ENCODE measurements around the gene CNTN6.

CNTN6 gene

DNA sequence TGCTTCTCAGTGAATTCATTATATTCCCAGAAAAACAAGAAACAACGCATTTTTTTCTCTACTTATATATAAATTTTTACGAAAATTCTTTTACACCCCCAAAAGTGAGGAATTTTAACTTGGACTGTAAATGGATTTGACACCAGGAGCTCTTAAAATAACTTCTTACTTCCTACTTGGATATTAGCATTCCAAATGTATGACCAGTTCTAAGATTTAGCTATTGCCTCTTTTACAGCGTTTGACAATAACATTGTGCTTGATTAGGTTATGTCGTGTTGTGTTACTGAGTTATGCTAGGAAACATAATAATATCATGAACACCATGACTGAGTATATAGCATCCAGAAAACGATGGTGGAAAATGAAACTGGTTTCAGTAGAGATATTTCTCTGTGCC, 177.0 kb downstream of the CNTN6 start:
- peaks cover 0 to 2% of the 10 kb centered on the region in 2 donors for H3K9me3 ChIP-seq (ENCODE audit: control insufficient read depth in 2 of 2, low read length in 2 of 2)
- H3K27me3 ChIP-seq (ENCODE audit: control insufficient read depth in 1 of 2, insufficient read depth in 2 of 2, low read length in 2 of 2) = no peaks in the 10 kb centered on the region
- no peaks in the 10 kb centered on the region for H3K4me1 ChIP-seq (ENCODE audit: control insufficient read depth, insufficient read depth, low read length)
- no peak overlapping the region for H3K9ac ChIP-seq (ENCODE audit: low read length in 2 of 2)
- no peak overlapping the region for H3K4me3 ChIP-seq (ENCODE audit: low read length in 2 of 2)
- H3K27ac ChIP-seq (ENCODE audit: low read length) = no peak overlapping the region
- H3K36me3 ChIP-seq (ENCODE audit: control insufficient read depth in 2 of 2, insufficient read depth in 2 of 2, low read length in 2 of 2) = no peaks in the 10 kb centered on the region

GRCh38 chr3:1272546-1273265, 179.9 kb downstream of the CNTN6 start:
- Histone ChIP-seq H3K9me3 (ENCODE audit: control insufficient read depth in 2 of 2, low read length in 2 of 2) (peaks cover 0 to 2% of the 10 kb centered on the region in 2 donors), H3K36me3 (ENCODE audit: control insufficient read depth in 2 of 2, insufficient read depth in 2 of 2, low read length in 2 of 2) (no peaks in the 10 kb centered on the region), H3K9ac (ENCODE audit: low read length in 2 of 2) (no peak overlapping the region), H3K27ac (ENCODE audit: low read length) (no peak overlapping the region), H3K4me1 (ENCODE audit: control insufficient read depth, insufficient read depth, low read length) (no peaks in the 10 kb centered on the region), H3K4me3 (ENCODE audit: low read length in 2 of 2) (no peak overlapping the region), H3K27me3 (ENCODE audit: control insufficient read depth in 1 of 2, insufficient read depth in 2 of 2, low read length in 2 of 2) (no peaks in the 10 kb centered on the region)

DNA sequence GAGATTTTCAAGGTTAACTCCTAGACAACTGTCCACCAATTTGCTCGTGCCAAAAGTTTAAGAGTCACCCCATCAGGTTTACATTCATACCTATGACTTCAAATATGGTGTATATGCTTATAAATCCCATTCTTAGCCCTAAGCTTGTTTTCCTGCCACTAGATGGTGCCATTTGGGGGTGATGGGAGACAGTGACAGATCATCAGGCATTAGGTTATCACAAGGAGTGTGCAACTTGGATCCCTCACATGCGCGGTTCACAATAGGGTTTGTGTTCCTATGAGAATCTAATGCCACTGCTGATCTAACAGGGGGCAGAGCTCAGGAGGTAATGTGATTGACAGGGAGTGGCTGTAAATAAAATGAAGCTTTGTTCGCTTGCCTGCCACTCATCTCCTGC, 182.7 kb downstream of the CNTN6 start:
- H3K4me3 ChIP-seq (ENCODE audit: low read length in 2 of 2) = no peak overlapping the region
- no peaks in the 10 kb centered on the region for H3K4me1 ChIP-seq (ENCODE audit: control insufficient read depth, insufficient read depth, low read length)
- H3K27me3 ChIP-seq (ENCODE audit: control insufficient read depth in 1 of 2, insufficient read depth in 2 of 2, low read length in 2 of 2) = no peaks in the 10 kb centered on the region
- H3K9me3 ChIP-seq (ENCODE audit: control insufficient read depth in 2 of 2, low read length in 2 of 2) = peaks cover 0 to 2% of the 10 kb centered on the region in 2 donors
- H3K36me3 ChIP-seq (ENCODE audit: control insufficient read depth in 2 of 2, insufficient read depth in 2 of 2, low read length in 2 of 2) = no peaks in the 10 kb centered on the region
- no peak overlapping the region for H3K27ac ChIP-seq (ENCODE audit: low read length)
- H3K9ac ChIP-seq (ENCODE audit: low read length in 2 of 2) = no peak overlapping the region

- no peak overlapping the region for H3K27ac ChIP-seq (ENCODE audit: low read length)
- no peaks in the 10 kb centered on the region for H3K27me3 ChIP-seq (ENCODE audit: control insufficient read depth in 1 of 2, insufficient read depth in 2 of 2, low read length in 2 of 2)
- H3K9ac ChIP-seq (ENCODE audit: low read length in 2 of 2) = no peak overlapping the region
- no peaks in the 10 kb centered on the region for H3K9me3 ChIP-seq (ENCODE audit: control insufficient read depth in 2 of 2, low read length in 2 of 2)
- H3K36me3 ChIP-seq (ENCODE audit: control insufficient read depth in 2 of 2, insufficient read depth in 2 of 2, low read length in 2 of 2) = no peaks in the 10 kb centered on the region
- no peaks in the 10 kb centered on the region for H3K4me1 ChIP-seq (ENCODE audit: control insufficient read depth, insufficient read depth, low read length)
- no peak overlapping the region for H3K4me3 ChIP-seq (ENCODE audit: low read length in 2 of 2)
Measured at GRCh38 chr3:1287815-1288214, 195.0 kb downstream of the CNTN6 start.

DNA sequence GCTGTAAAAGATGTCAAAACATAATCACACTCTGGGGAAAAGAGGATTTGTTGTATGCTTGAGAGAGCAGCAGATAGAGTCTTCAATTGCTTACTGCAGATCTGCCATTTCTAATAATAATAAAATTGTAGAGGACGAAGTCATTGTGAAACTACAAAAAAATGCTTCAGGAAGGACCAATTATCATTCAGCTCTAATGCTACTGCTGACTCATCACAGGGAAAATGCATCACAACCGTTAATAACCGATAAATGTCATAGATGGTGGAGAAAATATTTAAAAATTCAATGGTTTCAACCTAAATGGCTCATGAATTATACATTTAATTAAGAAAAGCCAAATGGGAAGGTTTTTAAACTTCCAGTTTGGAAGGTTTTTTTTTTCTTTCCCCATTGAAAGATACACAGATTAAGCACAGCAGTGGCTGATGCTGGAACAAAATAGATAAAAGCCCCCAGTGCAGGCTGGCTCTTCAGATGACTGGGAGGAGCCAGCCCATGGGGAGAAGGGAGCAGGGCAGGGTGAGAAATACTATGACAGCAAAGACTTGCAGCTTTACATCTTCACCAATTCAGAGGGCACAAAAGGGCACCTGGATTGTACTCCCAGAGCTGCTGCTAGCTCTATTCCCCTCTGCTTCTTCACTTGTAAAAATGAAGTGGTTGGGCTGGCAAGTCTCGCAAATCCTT, 196.1 kb downstream of the CNTN6 start:
- H3K4me3 ChIP-seq (ENCODE audit: low read length in 2 of 2) = no peak overlapping the region
- H3K9me3 ChIP-seq (ENCODE audit: control insufficient read depth in 2 of 2, low read length in 2 of 2) = no peaks in the 10 kb centered on the region
- H3K4me1 ChIP-seq (ENCODE audit: control insufficient read depth, insufficient read depth, low read length) = no peaks in the 10 kb centered on the region
- H3K27me3 ChIP-seq (ENCODE audit: control insufficient read depth in 1 of 2, insufficient read depth in 2 of 2, low read length in 2 of 2) = no peaks in the 10 kb centered on the region
- H3K9ac ChIP-seq (ENCODE audit: low read length in 2 of 2) = no peak overlapping the region
- no peaks in the 10 kb centered on the region for H3K36me3 ChIP-seq (ENCODE audit: control insufficient read depth in 2 of 2, insufficient read depth in 2 of 2, low read length in 2 of 2)
- no peak overlapping the region for H3K27ac ChIP-seq (ENCODE audit: low read length)

- no peaks in the 10 kb centered on the region for H3K36me3 ChIP-seq (ENCODE audit: control insufficient read depth in 2 of 2, insufficient read depth in 2 of 2, low read length in 2 of 2)
Measured at GRCh38 chr3:1292571-1293071, 199.8 kb downstream of the CNTN6 start.

GRCh38 chr3:1294586-1294985, 201.8 kb downstream of the CNTN6 start:
- H3K36me3 ChIP-seq (ENCODE audit: control insufficient read depth in 2 of 2, insufficient read depth in 2 of 2, low read length in 2 of 2) = no peaks in the 10 kb centered on the region
- no peak overlapping the region for H3K27ac ChIP-seq (ENCODE audit: low read length)
- no peaks in the 10 kb centered on the region for H3K9me3 ChIP-seq (ENCODE audit: control insufficient read depth in 2 of 2, low read length in 2 of 2)
- no peak overlapping the region for H3K9ac ChIP-seq (ENCODE audit: low read length in 2 of 2)
- H3K4me3 ChIP-seq (ENCODE audit: low read length in 2 of 2) = no peak overlapping the region
- H3K4me1 ChIP-seq (ENCODE audit: control insufficient read depth, insufficient read depth, low read length) = no peaks in the 10 kb centered on the region
- no peaks in the 10 kb centered on the region for H3K27me3 ChIP-seq (ENCODE audit: control insufficient read depth in 1 of 2, insufficient read depth in 2 of 2, low read length in 2 of 2)

More at GRCh38 chr3:1292571-1293071, 199.8 kb downstream of the CNTN6 start:
- H3K27me3 ChIP-seq (ENCODE audit: control insufficient read depth in 1 of 2, insufficient read depth in 2 of 2, low read length in 2 of 2) = no peaks in the 10 kb centered on the region
- H3K4me3 ChIP-seq (ENCODE audit: low read length in 2 of 2) = no peak overlapping the region
- H3K4me1 ChIP-seq (ENCODE audit: control insufficient read depth, insufficient read depth, low read length) = no peaks in the 10 kb centered on the region
- no peak overlapping the region for H3K27ac ChIP-seq (ENCODE audit: low read length)
- H3K9me3 ChIP-seq (ENCODE audit: control insufficient read depth in 2 of 2, low read length in 2 of 2) = no peaks in the 10 kb centered on the region
- H3K9ac ChIP-seq (ENCODE audit: low read length in 2 of 2) = no peak overlapping the region

- Histone ChIP-seq H3K4me3 (ENCODE audit: low read length in 2 of 2) (no peak overlapping the region), H3K27ac (ENCODE audit: low read length) (no peak overlapping the region)
Measured at GRCh38 chr3:1318296-1319005, 225.6 kb downstream of the CNTN6 start.

DNA sequence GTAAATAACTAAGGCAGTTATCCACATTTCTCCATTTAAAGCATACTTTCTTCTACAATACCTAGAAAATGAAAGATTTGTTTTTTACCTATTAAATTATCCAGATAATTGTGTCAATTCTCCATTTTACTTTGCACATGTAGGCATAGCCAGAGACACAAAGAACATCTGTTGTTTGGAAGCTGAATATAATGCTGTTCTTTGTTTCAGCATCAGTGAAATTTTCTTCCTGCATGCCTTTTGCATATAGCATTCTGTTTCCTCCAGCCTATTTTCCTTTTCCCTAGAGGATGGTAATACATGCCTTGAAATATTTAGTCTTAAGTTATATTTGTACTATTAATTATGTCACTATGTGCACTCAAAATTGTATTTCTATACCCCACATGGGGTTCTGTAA, 233.7 kb downstream of the CNTN6 start:
- Histone ChIP-seq H3K27ac (ENCODE audit: low read length) (no peak overlapping the region), H3K27me3 (ENCODE audit: control insufficient read depth in 1 of 2, insufficient read depth in 2 of 2, low read length in 2 of 2) (no peaks in the 10 kb centered on the region), H3K9me3 (ENCODE audit: control insufficient read depth in 2 of 2, low read length in 2 of 2) (no peaks in the 10 kb centered on the region), H3K4me3 (ENCODE audit: low read length in 2 of 2) (no peak overlapping the region), H3K9ac (ENCODE audit: low read length in 2 of 2) (no peak overlapping the region), H3K36me3 (ENCODE audit: control insufficient read depth in 2 of 2, insufficient read depth in 2 of 2, low read length in 2 of 2) (no peaks in the 10 kb centered on the region), H3K4me1 (ENCODE audit: control insufficient read depth, insufficient read depth, low read length) (no peaks in the 10 kb centered on the region)

More at GRCh38 chr3:1318296-1319005, 225.6 kb downstream of the CNTN6 start:
- Histone ChIP-seq H3K9me3 (ENCODE audit: control insufficient read depth in 2 of 2, low read length in 2 of 2) (no peaks in the 10 kb centered on the region), H3K4me1 (ENCODE audit: control insufficient read depth, insufficient read depth, low read length) (no peaks in the 10 kb centered on the region), H3K36me3 (ENCODE audit: control insufficient read depth in 2 of 2, insufficient read depth in 2 of 2, low read length in 2 of 2) (no peaks in the 10 kb centered on the region), H3K27me3 (ENCODE audit: control insufficient read depth in 1 of 2, insufficient read depth in 2 of 2, low read length in 2 of 2) (no peaks in the 10 kb centered on the region), H3K9ac (ENCODE audit: low read length in 2 of 2) (no peak overlapping the region)

- Histone ChIP-seq H3K9ac (ENCODE audit: low read length in 2 of 2) (no peak overlapping the region), H3K4me1 (ENCODE audit: control insufficient read depth, insufficient read depth, low read length) (no peaks in the 10 kb centered on the region), H3K27me3 (ENCODE audit: control insufficient read depth in 1 of 2, insufficient read depth in 2 of 2, low read length in 2 of 2) (no peaks in the 10 kb centered on the region), H3K27ac (ENCODE audit: low read length) (no peak overlapping the region), H3K4me3 (ENCODE audit: low read length in 2 of 2) (no peak overlapping the region), H3K36me3 (ENCODE audit: control insufficient read depth in 2 of 2, insufficient read depth in 2 of 2, low read length in 2 of 2) (no peaks in the 10 kb centered on the region), H3K9me3 (ENCODE audit: control insufficient read depth in 2 of 2, low read length in 2 of 2) (no peaks in the 10 kb centered on the region)
Measured at GRCh38 chr3:1330107-1330506, 237.3 kb downstream of the CNTN6 start.

All from stomach smooth muscle (tissue), 2 donors.